Activated CD8-positive, alpha-beta memory T cell treated with anti-CD3 and anti-CD28 coated beads, Interleukin-2, amount 10 ng/mL, durations not matched to agents 7 days and 5 days (primary cell): ENCODE data around the gene ANKRD13B. TPM values are rescaled to one million over a fixed set of nuclear protein-coding genes. Genes with fewer than 3 reads are reported as not detected.

Experiments
- ATAC-seq: fragments of 150-1000 bp; cut with Tn5 transposase; one replicate; pipeline ENCODE4 v1.10.0; 2021; ENCODE audit warnings: moderate library complexity
- CTCF ChIA-PET: fragments of 350-600 bp; sonication (Branson Sonifier 250); formaldehyde crosslinking; loops from one replicate; lab custom pipeline; 2021; ENCODE audit warnings: antibody characterized with exemption; lab: Charles Lee
- DNase-seq: peaks from one replicate; pipeline ENCODE4 v3.0.0-alpha.2; 2020
- H3K27ac Mint-ChIP-seq: one replicate; pipeline ENCODE4 v1.8.0; 2021; ENCODE audit warnings: mild to moderate bottlenecking, mixed read lengths
- H3K27me3 Mint-ChIP-seq: one replicate; pipeline ENCODE4 v1.8.0; 2021; ENCODE audit warnings: mixed read lengths
- H3K36me3 Mint-ChIP-seq: one replicate; pipeline ENCODE4 v1.8.0; 2021; ENCODE audit warnings: mild to moderate bottlenecking, mixed read lengths
- H3K4me1 Mint-ChIP-seq: one replicate; pipeline ENCODE4 v1.8.0; 2021; ENCODE audit warnings: mixed read lengths
- H3K4me3 Mint-ChIP-seq: one replicate; pipeline ENCODE4 v1.8.0; 2021; ENCODE audit warnings: mild to moderate bottlenecking, moderate library complexity, mixed read lengths
- H3K9me3 Mint-ChIP-seq: one replicate; pipeline ENCODE4 v1.8.0; 2022; ENCODE audit warnings: low read depth, mixed read lengths
- total RNA-seq, 2 experiments: library from RNA; stranded (reverse); gene quantifications; one replicate each; pipeline ENCODE4 v1.2.3, GENCODE V29; 2021

The ANKRD13B gene
- total RNA-seq, 2 experiments from 2014 or later: 15.6 to 20.1 TPM

DNA sequence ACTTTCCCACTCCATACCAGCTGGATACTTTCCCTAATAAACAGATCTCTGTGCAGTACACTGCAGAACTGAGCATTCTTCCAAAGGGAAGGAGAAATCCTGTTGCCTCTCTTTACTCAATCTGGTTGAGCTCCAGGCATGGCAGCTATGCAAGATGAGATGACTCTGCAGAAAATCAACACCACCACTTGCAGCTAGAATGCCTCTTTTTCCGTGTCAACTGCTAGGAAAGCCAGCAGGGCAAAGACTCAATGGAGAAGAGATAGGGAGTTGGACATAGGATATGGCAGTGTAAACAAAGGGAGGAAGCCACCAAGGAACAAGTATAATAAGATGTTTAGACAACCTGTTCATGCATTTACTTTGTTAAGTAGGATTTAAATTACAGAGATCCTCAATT is 70.2 kb downstream of the ANKRD13B start:
- peaks cover 2% of the 10 kb centered on the region for H3K9me3 Mint-ChIP-seq
- CTCF ChIA-PET: interaction anchor here (1.5 kb wide), 1 partner anchor 9 kb away, joined by 4 read pairs; no protein-coding TSS in a partner anchor
- ATAC-seq: no peak
- DNase-seq: no peak
- H3K4me3 Mint-ChIP-seq: no peak overlapping the region
- H3K4me1 Mint-ChIP-seq: peaks cover 27% of the 10 kb centered on the region
- H3K27ac Mint-ChIP-seq: no peak overlapping the region
- peaks cover 56% of the 10 kb centered on the region for H3K36me3 Mint-ChIP-seq
- no peaks in the 10 kb centered on the region for H3K27me3 Mint-ChIP-seq

Other genes starting within 250 kb of the ANKRD13B start
- gene TAOK1, start 202.8 kb upstream of the ANKRD13B start, total RNA-seq: 10 to 100 TPM; 41.8 to 58.7 TPM
- 10 to 100 TPM; 20.0 to 20.3 TPM for gene ABHD15, start 26.1 kb upstream of the ANKRD13B start, total RNA-seq
- gene TP53I13, start 24.4 kb upstream of the ANKRD13B start, total RNA-seq: 100 to 1,000 TPM in 1 of 2 experiments, 10 to 100 TPM in 1; 97.0 to 131 TPM
- gene GIT1, start 3.5 kb upstream of the ANKRD13B start, total RNA-seq: 10 to 100 TPM; 69.5 to 79.5 TPM
- gene CORO6, start 29.8 kb downstream of the ANKRD13B start, total RNA-seq: 1 to 10 TPM; 2.7 to 7.0 TPM